Gastroesophageal sphincter (tissue), 4 donors: ENCODE measurements around the gene SELENOI. TPM values are rescaled to one million over a fixed set of nuclear protein-coding genes. Genes with fewer than 3 reads are reported as not detected.

Source experiments
- ATAC-seq: fragments of 150-250 bp; one replicate; pipeline ENCODE4 v1.9.1; 2016; ENCODE audit warnings: mild to moderate bottlenecking, moderate library complexity
- H3K27ac ChIP-seq, 4 donors: fragments of 200-600 bp; sonication (generic) in 3 of 4; 1 replicate in 3 of 4; 2 replicates in 1 of 4; pipeline ENCODE4 v1.5.1; 2016 to 2019
- H3K27me3 ChIP-seq: fragments of 200-600 bp; sonication (generic); one replicate; pipeline ENCODE4 v1.5.1; 2019
- H3K36me3 ChIP-seq, 2 donors: fragments of 200-600 bp; sonication (generic); one replicate each; pipeline ENCODE4 v1.5.1; 2019; ENCODE audit warnings: control low read depth in 1 of 2
- H3K4me1 ChIP-seq, 3 donors: fragments of 200-600 bp; sonication (generic); 1 replicate in 2 of 3; 2 replicates in 1 of 3; pipeline ENCODE4 v1.5.1; 2016 to 2019; ENCODE audit warnings: control low read depth in 2 of 3
- H3K4me3 ChIP-seq, 2 donors: fragments of 200-600 bp; sonication (generic); one replicate each; pipeline ENCODE4 v1.5.1; 2019; ENCODE audit warnings: mild to moderate bottlenecking in 1 of 2, moderate library complexity in 1 of 2
- H3K9me3 ChIP-seq, 3 donors: fragments of 200-600 bp; sonication (generic); one replicate each; pipeline ENCODE4 v1.5.1; 2017 to 2019; ENCODE audit warnings: control low read depth in 2 of 3
- CTCF ChIP-seq, 4 experiments: fragments of 200-600 bp in 2 of 4; fragments of 450-650 bp in 2 of 4; sonication (generic) in 1 of 4; IDR thresholded peaks; one replicate each; pipeline ENCODE4 v1.5.1; 2017 to 2019; ENCODE audit warnings: antibody characterized with exemption in 4 of 4, mild to moderate bottlenecking in 2 of 4, moderate library complexity in 2 of 4
- EP300 ChIP-seq: sonication (generic); formaldehyde crosslinking; IDR thresholded peaks from one replicate; pipeline ENCODE4 v1.6.1; 2017; ENCODE audit warnings: antibody characterized with exemption, mild to moderate bottlenecking
- POLR2A ChIP-seq, 2 donors: fragments of 450-650 bp; IDR thresholded peaks; one replicate each; pipeline ENCODE4 v1.6.1; 2017; ENCODE audit warnings: antibody characterized with exemption in 2 of 2, mild to moderate bottlenecking in 2 of 2, moderate library complexity in 1 of 2
- POLR2AphosphoS5 ChIP-seq: sonication (generic); formaldehyde crosslinking; IDR thresholded peaks from one replicate; pipeline ENCODE4 v1.6.1; 2017; ENCODE audit warnings: antibody characterized with exemption
- WGBS, 2 donors: methylation state at CpG; one replicate each; pipeline ENCODE4 v1.1.5; 2018; ENCODE audit warnings: low coverage in 1 of 2; 5-methylcytosine and 5-hydroxymethylcytosine counted together
- total RNA-seq, 4 donors: library from RNA; depleted of rRNA; stranded (reverse); fragments of >200 nt; gene quantifications; one replicate each; pipeline ENCODE4 v1.1.0, GENCODE V29; 2016

SELENOI gene
- total RNA-seq, 4 donors from 2014 or later = 7.0 to 10.9 (median 8.7) TPM

DNA sequence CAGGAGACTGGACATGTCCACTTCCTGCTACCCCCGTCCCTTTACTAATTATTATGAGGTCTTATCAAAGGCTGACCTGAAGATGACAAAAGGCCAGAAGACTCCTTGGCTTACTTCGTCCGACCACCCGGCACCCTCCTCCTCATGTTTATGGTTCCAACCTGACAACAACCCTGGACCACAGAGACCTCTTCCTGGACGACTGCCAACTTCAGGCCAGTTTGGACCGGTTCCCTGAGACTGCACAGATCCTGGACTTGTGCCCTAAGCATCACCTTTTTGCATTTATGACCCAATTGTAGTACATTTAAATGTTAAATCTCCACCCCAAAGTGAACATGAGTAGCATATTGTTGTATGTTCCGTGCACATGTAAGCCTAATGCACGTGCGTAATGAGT is 61.6 kb downstream of the SELENOI start:
- Histone ChIP-seq H3K27me3 (peaks cover 4% of the 10 kb centered on the region), H3K9me3 (no peaks in the 10 kb centered on the region), H3K4me3 (no peak overlapping the region), H3K36me3 (no peaks in the 10 kb centered on the region), H3K4me1 (no peaks in the 10 kb centered on the region), H3K27ac (no peak overlapping the region)
- TF ChIP-seq CTCF (IDR thresholded peaks at IDR 0.05) (no peak), EP300 (no peak), POLR2A (IDR thresholded peaks at IDR 0.05) (no peak), POLR2AphosphoS5 (no peak)
- ATAC-seq = no peak
- WGBS, 2 donors = 50 to 56% methylated on average over 9 of the region's 9 CpGs

- Histone ChIP-seq H3K27ac (no peak overlapping the region), H3K27me3 (peaks cover 4% of the 10 kb centered on the region), H3K4me1 (no peaks in the 10 kb centered on the region), H3K9me3 (no peaks in the 10 kb centered on the region), H3K36me3 (no peaks in the 10 kb centered on the region), H3K4me3 (no peak overlapping the region)
- 100% methylated on average over 1 of the region's 1 CpG; no CpG with 5 or more reads in 1 of the 2 donors for WGBS, 2 donors
- no peak for TF ChIP-seq POLR2A (IDR thresholded peaks at IDR 0.05)
- no peak for TF ChIP-seq CTCF (IDR thresholded peaks at IDR 0.05)
- no peak for TF ChIP-seq EP300
- TF ChIP-seq POLR2AphosphoS5 = no peak
- ATAC-seq = no peak
Observed at GRCh38 chr2:26409785-26410184, 63.8 kb downstream of the SELENOI start.

DNA sequence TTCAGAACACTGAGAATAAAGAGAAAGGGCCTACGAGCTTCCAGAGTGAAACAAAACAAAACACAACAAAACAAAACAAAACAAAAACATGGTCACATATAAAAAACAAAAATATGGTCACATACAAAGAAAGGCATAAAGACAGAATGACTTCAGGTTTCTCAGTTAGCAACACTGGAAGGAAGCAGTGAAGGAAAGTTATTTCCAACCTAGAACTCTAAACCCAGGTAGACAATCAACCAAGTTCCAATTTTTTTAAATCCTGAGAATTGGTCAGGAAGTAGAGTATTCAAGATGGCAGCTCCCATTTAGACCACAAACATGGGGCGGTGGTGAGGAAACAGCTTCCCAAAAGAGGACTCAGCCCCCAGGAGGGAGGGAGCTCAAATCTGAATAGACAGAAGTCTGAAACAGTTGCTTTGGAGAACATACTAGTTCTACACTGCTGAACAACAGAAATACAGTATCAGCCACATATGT is 64.9 kb downstream of the SELENOI start:
- ATAC-seq = no peak
- Histone ChIP-seq H3K4me3 (no peak overlapping the region), H3K27me3 (peaks cover 4% of the 10 kb centered on the region), H3K27ac (no peak overlapping the region), H3K9me3 (no peaks in the 10 kb centered on the region), H3K4me1 (no peaks in the 10 kb centered on the region), H3K36me3 (no peaks in the 10 kb centered on the region)
- 92 to 100% methylated on average over 2 of the region's 2 CpGs for WGBS, 2 donors
- TF ChIP-seq CTCF (IDR thresholded peaks at IDR 0.05) (no peak), POLR2A (IDR thresholded peaks at IDR 0.05) (no peak), EP300 (no peak), POLR2AphosphoS5 (no peak)

DNA sequence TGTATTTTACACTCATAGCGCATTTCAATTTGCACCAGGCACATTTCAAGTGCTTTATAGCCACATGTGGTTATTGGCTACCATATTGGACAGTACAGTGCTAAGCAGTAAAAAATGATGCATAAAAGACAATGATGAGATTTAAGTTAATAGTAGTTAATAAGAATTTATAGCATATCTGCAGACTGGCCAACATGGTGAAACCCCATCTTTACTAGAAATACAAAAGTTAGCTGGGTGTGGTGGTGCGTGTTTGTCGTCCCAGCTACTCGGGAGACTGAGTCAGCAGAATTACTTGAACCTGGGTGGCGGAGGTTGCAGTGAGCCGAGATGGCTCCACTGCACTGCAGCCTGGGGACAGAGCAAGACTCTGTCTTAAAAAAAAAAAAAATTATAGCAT is 65.5 kb downstream of the SELENOI start:
- WGBS, 2 donors = 87 to 100% methylated on average over 4 to 6 of the region's 6 CpGs
- no peak for TF ChIP-seq POLR2A (IDR thresholded peaks at IDR 0.05)
- no peak for TF ChIP-seq CTCF (IDR thresholded peaks at IDR 0.05)
- no peak for TF ChIP-seq POLR2AphosphoS5
- no peak for TF ChIP-seq EP300
- Histone ChIP-seq H3K36me3 (no peaks in the 10 kb centered on the region), H3K4me1 (no peaks in the 10 kb centered on the region), H3K27ac (no peak overlapping the region), H3K4me3 (no peak overlapping the region), H3K27me3 (peaks cover 4% of the 10 kb centered on the region), H3K9me3 (no peaks in the 10 kb centered on the region)
- no peak for ATAC-seq

DNA sequence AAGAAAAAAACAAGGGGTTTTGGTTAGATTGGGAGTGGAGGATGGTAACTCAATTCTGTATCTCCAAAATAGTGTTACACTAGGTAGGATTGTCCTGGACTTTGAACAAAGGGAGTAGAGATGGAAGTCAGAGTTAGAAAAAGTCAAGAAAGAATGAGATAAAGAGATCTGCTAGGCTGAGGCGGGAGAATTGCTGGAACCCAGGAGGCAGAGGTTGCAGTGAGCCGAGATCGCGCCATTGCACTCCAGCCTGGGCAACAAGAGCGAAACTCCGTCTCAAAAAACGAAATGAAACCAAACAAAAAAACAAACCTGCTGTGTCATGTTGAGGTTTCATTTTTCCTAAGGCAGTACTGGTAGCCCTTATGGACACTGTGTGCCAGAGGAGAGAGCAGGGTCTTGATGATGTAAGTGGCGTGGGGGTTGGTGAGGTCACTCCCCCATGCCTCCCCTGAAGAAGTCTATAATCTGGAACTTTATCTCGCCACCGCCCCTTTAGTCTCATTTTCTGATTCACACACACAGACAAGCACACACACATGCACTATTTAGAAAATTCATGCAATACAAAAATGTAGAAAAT is 66.2 kb downstream of the SELENOI start:
- no peak for ATAC-seq
- Histone ChIP-seq H3K27me3 (peaks cover 4% of the 10 kb centered on the region), H3K9me3 (no peaks in the 10 kb centered on the region), H3K27ac (no peak overlapping the region), H3K36me3 (no peaks in the 10 kb centered on the region), H3K4me1 (no peaks in the 10 kb centered on the region), H3K4me3 (no peak overlapping the region)
- 81 to 84% methylated on average over 8 to 10 of the region's 10 CpGs for WGBS, 2 donors
- TF ChIP-seq POLR2A (IDR thresholded peaks at IDR 0.05) (no peak), CTCF (IDR thresholded peaks at IDR 0.05) (no peak), POLR2AphosphoS5 (no peak), EP300 (no peak)
